Stimulated activated CD4-positive, alpha-beta T cell treated with anti-CD3 and anti-CD28 coated beads, Interleukin-4, amount 100 ng/mL, for 24 hours (primary cell): ENCODE measurements around the gene RSRC1.
"Not testable (repeated sequence)": the region's sequence is repeated elsewhere in the genome, so short reads cannot be mapped to it uniquely, and the experiment has no call there.

Experiments used
- DNase-seq: peaks from one replicate; pipeline ENCODE4 v3.0.0-alpha.2; 2020

The RSRC1 gene

GRCh38 chr3:158408518-158408897 is 298.6 kb downstream of the RSRC1 start:
- DNase-seq = not testable (repeated sequence)

DNA sequence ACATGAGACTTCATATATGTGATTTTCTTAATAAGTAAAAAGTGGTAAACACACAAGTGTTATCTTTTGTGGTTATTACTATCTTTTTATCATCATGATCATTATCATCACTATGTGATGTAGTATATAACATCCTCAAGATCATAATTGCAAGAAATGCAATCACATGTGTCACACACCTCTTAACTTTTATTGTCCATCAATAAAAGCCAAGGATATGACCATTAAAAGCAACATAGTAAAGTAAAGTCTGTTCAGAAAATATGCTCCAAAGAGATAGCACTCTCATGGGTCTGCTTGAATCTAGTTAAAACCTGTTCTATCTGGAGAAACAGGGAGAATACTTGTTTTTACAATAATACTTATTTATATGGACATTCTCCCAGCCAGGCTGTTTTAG is 308.1 kb downstream of the RSRC1 start:
- DNase-seq = no peak

DNA sequence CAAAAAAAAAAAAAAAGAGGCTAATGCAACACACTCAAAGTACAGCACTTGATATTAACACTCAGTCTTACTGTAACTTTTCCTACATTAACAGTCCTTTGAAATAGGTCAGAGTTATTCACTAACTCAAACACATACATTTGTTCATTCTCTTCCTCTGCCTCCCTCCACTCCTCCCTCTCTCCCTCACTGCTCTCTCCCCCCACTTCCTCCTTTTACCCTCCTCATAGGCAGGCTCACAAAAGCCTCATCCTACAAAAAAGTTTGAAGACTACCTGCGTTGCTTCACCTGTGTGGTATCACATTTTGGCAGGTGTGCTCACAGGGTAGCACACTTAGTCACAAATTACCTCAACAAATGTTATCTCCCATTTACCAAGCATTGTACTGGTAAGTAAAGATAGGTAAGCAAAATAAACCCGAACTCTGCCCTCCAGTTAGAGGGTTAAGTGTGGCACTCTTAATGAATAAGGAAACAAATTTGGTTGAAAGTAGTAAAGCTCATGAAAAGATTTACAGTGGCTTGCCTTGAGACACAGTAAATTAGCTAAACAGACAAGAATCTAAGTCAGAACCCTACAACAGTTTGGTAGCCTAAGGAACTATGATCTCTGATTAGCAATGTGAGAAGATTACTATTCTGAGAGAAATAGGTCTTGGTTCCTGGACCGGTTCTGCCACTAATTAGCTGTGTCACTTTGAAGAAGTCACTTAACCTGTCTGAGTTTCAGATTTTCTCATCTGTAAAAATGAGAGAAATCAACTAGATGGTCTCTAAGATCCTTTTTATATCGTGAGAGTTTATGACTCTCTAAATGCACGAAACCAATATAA is 310.1 kb downstream of the RSRC1 start:
- no peak for DNase-seq

DNA sequence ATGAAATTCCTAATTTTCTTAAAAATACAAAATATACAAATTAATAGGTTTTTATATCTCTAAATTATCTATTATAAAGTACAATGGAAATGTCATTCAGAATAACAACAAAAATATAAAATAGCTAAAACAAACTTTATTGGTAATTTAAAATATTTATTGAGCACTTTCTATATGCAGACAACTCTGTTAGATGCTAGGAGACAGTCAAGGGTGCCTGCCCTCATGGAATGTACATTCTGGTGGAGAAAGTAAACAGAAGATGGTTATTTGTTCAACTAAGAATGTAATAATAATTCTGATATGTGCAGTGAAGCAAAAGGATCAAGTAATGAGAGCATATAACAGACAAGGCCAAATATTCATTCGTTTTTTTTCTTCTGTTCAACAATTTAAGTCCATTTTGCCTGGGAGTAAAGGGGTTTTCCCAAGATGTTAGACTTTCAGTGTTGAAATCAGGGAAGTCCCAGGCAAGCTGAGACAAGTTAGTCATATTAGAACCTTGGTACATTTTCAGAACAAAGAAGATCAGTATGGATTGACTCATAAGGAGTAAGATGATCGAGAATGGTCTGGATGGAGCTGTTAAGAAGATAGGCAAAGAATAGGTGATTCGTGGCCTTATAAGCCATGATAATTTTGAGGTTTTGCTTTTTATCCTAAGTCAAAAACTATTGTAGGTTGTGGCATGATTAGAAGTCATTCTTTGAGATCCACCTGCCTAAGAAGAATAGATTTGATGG is 310.9 kb downstream of the RSRC1 start:
- DNase-seq = no peak

DNA sequence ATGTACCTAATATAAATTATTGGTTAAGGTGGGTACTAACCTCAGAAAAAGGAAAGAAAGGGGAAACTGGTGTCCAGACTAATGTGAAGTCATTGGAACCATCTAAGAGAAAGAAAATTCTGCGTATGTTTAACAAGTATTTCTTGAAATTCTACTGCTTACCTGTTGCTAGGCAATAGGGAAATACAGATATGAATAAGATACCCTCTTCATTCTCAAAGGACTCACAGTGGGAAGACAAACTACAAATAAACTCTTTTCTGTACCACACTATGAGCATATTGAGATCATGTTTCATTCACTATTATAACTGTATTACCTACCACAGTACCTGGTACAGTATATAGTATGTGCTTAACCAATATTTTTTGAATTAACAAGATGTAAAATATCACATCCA is 320.6 kb downstream of the RSRC1 start:
- DNase-seq = no peak

- no peak for DNase-seq
Measured at GRCh38 chr3:158430968-158431367, 321.1 kb downstream of the RSRC1 start.

- DNase-seq = no peak
Measured at GRCh38 chr3:158431829-158432228, 321.9 kb downstream of the RSRC1 start.

GRCh38 chr3:158434412-158435038 is 324.6 kb downstream of the RSRC1 start:
- DNase-seq = peak; percentile 33

GRCh38 chr3:158443632-158444031 is 333.7 kb downstream of the RSRC1 start:
- no peak for DNase-seq

GRCh38 chr3:158447408-158447807 is 337.5 kb downstream of the RSRC1 start:
- DNase-seq = no peak

GRCh38 chr3:158451405-158452055 is 341.6 kb downstream of the RSRC1 start:
- DNase-seq = no peak

- DNase-seq = no peak
Measured at GRCh38 chr3:158452334-158452733, 342.4 kb downstream of the RSRC1 start.

DNA sequence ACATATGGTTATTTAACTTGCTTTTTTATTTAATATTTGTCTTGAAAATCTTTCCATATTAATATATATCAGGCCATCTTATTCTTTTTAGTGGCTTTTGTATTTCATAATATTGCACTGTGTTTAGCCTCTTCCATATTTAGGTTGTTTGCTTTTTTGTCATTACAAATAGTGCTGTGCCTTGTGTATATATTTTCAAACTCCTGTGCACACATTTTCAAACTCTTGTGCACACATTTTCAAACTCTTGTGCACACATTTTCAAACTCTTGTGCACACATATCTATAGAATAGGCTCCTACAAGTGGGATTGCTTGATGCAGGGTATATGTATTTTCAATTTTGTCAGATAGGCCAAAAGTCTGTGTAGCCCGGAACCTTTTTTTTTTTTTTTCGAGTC is 343.1 kb downstream of the RSRC1 start:
- DNase-seq = no peak

- no peak for DNase-seq
Measured at GRCh38 chr3:158453865-158454264, 344.0 kb downstream of the RSRC1 start.

GRCh38 chr3:158455406-158455805 is 345.5 kb downstream of the RSRC1 start:
- no peak for DNase-seq

GRCh38 chr3:158456114-158456513 is 346.2 kb downstream of the RSRC1 start:
- DNase-seq = no peak

- DNase-seq = no peak
Measured at GRCh38 chr3:158458464-158458863, 348.6 kb downstream of the RSRC1 start.

- DNase-seq = no peak
Measured at GRCh38 chr3:158460926-158461325, 351.0 kb downstream of the RSRC1 start.

DNA sequence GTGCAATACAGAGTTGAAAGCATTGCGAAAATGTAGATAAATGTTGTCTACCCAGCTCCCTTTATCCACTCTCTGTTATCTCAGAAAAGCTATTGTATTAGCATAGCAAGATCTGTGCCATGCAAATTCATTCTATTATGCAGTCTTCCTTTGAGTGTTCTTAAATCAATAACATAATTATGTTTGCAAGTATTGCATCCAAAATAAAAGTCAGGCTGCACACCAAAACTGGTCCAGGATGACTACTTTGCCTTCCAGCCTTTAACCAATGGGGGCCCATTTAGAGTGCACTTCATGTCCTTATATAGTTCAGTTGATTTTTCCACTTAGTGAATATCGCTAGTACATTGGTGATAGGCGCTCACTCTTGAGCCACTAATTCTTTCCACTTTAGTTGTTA is 353.7 kb downstream of the RSRC1 start:
- no peak for DNase-seq

DNA sequence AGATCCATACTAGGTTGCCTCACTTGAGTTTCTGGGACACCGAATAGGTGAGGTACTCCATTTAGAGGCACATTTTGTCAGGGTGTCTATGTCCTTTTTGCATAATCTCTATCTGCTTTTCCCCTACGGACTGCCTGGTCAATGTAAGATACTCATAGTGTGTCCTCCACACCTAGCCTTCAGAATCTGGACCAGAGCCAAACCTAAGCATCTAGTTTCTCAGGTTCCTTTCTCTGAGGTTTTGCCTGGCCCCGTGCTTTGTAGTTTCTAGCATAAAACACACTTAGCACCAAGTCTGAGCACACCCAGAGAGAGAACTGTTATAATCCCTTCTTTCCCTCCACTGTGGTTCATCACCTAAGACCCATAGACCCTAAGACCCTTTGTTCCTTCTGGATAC is 355.2 kb downstream of the RSRC1 start:
- no peak for DNase-seq

GRCh38 chr3:158470944-158471638 is 361.2 kb downstream of the RSRC1 start:
- no peak for DNase-seq

DNA sequence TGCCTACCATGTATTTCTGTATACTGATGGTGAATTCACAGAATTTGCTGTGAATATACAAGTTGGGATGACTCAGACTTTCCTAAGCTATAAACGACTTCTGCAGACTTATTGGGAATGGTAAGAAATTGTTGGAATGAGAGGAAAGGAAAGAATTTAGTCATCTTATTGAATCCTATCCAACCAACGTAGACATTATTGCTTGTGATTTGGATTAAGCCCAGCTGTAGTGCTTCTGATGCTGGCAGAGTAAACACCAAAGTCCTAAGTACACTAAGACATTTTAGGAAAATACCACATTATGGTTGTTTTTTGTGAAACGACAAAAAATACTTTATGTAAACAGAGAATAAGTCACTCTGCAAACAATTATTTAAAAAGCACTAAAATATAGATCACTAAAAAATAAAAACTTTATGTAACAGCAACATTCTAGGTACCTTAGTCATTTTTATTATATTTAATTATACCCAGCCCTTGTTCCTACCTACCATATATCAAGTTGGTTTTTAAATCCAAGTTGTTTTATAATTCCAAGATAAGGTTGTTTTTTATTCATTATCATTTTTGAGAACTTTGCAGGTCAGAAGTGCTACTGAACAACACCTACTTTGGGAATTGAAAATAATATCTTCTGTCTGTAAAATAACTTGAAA is 361.9 kb downstream of the RSRC1 start:
- DNase-seq = no peak
